Femur (tissue), 1 donor: ENCODE measurements around the gene RNF10.
A peak's percentile ranks its signal among the peaks of the same experiment; 100 is the strongest.
"Not testable (repeated sequence)": the region's sequence is repeated elsewhere in the genome, so short reads cannot be mapped to it uniquely, and the experiment has no call there.

Experiments
- DNase-seq: peaks from one replicate; pipeline ENCODE4 v3.0.0-alpha.2; 2017

The RNF10 gene

DNA sequence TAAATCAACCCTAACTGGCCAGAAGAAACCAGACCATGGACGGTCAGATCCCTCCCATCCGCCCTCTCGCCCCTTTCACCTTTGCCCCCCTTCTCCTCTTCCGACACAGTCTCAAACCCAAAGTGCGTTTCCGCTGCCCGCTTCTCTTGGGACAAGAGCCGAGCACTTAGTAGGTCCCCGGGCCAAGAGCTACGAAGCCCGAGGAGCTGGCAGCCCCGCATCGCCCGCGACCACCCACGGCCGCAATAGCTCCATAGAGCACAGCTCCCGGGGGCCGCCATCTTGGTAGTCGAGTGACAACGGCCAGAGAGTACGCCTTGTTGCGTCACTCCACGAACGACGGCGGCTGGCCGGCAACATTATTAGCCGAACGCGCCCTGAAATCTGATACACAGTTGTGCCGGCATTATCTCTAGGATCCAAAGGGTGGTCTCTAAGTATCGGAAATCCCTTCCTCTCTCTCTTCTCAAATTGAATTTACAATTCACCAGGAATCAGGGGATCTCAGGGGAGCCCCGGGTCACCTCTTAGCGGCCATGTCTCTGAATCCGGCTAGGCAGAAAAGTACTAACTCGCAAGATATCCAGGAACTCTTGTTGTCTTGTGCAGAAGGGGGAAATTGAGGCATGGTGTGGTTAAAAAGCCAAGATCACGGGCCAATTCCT lies 5.2 kb upstream of the RNF10 start, which contains the start of gene COQ5:
TSS of gene COQ5 (minus strand) at position 298 of the 665 bp plus-strand sequence. CDS start at position 281, 17 bp downstream.
- peak; percentile 96 for DNase-seq

DNA sequence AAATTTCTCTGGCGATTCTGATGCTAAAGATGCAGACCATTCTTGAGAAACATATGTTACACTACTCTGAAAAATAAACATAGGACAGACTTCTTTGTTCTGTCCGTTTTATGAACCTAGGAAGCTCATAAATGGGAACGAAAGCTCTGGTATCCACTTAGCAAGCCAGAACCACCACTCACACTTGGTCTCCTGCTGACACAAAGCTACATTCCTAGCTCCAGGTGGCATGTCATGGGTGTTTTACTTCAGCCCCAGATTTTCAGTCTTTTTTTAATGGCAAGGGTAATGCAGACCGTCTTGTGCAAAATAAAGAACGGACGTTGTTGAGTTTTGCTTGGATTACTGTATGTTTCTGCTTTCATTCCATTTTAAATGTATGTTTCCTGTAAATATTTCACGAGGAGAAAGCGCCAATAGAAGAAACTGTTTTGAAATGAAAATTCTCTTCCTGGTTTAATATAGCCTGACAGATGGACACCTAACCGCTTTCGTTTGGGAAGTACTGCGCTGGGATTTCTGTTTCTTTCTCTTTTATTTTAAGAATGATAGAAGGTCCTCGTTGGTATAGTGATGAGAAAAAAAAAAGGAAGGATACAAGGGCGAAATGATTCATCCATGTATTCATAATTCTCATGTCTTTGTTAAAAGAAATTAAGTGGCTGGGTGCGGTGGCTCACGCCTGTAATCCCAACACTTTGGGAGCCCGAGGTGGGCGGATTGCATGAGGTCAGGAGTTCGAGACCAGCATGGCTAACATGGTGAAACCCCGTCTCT lies 4.3 kb upstream of the RNF10 start:
- no peak for DNase-seq

DNA sequence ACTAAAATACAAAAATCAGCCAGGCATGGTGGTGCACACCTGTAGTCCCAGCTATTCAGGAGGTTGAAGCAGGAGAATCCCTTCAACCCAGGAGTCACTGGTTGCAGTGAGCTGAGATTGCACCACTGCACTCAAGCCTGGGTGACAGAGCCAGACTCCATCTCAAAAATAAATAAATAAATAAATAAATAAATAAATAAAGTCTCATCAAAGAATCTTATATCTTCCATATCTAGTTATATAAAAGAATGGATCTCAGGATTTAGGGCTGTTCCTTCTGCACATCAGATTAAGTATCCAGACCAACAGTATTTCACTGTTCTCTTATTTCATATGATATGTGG lies 3.8 kb upstream of the RNF10 start:
- not testable (repeated sequence) for DNase-seq

DNA sequence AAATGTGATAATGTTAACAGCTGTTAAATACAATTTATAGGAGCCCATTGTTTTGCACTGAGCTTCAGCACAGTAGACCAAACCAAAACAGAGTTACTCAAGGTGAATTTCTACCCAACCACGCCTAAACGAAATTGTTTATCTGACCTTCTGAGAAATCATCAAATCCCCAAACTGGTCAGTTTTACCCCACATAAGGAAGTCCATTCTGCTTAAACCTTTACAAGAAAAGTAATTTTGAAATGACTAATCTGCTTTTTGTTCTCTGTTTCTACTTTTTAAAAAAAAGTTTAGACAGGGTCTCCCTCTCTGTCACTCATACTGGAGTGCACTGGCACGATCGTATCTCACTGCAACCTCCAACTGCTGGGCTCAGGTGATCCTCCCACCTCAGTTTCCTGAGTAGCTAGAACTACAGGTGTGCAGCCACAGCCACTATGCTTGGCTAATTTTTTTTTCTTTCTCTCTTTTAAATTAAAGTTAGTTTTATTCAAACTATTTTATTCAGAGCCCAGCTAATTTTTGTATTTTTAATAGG lies 1.4 kb upstream of the RNF10 start:
- no peak for DNase-seq

DNA sequence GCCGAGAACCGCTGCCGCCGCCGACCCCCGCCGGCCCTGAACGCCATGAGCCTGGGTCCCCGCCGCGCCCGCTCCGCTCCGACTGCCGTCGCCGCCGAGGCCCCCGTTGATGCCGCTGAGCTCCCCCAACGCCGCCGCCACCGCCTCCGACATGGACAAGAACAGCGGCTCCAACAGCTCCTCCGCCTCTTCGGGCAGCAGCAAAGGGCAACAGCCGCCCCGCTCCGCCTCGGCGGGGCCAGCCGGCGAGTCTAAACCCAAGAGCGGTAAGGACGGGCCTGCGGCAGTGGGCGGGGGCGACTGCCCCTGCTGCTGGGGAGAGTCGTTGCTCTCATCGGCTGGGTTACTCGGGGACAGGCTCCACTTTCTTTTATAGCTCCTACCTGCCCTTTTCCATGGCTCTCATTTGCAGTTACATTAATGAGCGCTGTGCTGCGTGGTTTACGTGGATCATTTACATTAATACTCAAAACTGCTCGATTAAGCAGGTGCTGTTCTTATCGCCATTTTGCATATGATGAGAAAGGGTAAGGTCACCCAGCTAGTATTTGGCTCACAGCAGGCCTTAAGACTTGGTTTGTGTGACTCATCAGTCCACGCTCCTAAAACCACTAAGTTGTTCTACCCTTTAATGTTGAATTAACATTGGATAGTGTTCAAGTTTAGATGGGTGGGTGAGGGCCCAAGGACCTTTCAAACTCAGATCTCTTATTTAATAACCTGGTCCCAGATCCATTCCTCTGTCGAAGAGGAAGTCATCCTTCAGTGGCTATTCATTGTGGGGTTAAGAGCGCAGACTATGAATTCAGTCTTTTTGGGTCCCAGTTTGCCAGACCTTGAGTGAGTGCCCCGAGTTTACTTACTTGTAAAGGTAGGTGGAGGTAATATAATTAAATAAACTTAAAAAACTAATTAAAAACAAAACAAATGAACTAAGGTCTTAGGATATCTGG lies 823 bp downstream of the RNF10 start:
- peak; percentile 57 for DNase-seq

DNA sequence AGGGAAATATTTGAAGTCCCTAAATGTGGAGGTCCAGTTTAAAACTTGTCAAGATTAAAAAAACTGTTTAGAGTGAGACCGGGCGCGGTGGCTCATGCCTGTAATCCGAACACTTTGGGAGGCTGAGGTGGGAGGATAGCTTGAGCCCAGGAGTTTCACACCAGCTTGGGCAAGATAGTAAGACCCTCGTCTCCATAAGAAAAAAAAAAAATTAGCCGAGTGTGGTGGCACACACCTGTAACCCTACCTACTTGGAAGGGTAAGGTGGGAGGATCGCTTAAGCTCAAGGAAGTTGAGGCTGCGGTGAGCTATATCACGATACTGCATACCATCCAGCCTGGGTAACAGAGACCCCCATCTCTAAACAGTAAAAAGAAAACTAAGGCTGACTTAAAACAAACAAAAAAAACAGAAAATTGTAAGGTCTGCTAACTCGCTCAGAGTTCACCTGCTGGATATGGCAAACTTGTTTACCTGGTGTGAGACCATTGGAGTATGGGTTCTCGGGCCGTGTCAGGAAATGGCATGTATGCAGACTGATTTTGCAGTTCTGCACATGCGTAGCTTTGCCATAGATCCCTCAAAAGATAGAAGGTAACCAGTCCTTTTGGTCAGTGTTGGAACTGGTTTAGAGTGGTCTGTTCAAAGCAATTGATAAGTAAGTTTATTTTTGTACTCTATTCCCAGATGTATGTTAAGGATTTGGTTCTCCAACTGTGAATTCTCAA lies 2.1 kb downstream of the RNF10 start:
- no peak for DNase-seq

DNA sequence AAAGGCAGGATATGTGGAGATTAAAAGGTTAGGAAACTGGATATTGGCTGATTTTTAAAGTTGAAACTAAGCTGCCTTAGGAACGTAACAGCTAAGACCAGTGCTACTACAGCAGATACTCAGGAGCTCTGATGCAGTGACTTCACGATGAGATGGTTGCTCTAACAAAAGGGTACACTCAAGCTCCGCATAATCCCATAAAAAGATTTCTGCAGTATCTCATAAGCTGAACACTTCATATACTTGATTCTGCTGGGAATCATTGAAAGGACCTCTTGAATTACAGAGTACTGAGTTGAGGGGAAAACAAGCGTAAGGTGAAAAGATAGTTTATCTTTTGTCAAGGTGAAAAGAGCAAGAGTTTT lies 3.7 kb downstream of the RNF10 start:
- no peak for DNase-seq

DNA sequence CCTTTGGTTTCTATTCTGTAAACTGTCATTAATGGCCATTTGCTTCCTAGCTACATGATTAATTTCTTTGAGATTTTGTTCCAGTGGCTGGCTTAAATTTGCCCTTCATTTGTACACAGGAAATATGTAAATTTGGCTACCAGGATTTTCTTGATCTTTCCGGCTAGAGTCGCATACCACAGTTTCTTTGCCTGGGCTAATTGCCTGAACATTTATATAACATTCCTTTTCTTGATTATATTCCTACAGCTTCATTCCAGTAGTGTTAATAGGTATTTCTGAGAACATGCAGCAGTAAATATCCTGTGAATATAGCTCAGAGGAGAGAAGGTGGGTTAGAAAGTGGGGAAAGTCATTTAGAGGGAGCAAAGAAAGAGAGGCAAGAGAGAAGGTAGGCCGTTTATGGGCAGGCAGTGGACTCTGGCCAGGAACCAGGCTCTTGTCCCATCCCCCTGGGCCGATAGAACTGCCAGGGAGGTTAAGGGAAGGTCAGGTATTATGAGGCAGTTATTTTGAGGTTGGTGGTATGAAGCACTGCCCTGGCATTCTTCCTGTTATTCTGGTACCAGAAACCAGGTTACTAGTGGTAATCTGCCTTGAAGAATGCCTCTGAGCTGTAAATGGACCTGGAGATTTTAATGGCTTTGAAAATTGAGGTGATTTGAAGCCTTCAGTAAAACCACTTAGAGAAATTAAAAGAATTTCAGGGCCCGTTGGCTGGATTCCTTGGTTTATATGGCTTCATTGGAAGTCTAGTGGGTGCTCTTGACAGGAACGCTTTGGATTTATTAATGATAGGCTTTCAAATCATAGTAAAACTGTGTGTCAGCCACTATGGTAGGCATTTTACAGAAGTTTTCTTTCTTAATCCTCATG lies 4.4 kb downstream of the RNF10 start:
- peak; percentile 50 for DNase-seq

DNA sequence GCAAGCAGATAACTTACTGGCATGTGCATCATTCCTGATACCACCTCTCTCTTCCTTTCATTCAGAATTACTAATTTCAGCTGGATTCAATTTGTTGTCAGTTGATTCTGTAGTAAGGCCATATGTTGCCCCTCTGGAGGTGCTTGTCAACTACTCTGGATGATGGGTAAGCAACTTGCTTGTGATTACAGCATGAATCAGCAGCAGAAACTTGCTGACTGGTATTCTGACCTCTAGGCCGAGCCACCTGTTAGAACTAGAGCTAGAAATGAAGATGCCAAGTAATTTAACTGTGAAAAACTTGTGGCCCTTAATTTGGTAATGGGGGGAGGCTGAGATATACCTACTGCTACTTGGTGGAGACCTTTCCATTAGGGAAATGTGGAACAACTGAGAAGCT lies 5.1 kb downstream of the RNF10 start:
- DNase-seq, result no peak

DNA sequence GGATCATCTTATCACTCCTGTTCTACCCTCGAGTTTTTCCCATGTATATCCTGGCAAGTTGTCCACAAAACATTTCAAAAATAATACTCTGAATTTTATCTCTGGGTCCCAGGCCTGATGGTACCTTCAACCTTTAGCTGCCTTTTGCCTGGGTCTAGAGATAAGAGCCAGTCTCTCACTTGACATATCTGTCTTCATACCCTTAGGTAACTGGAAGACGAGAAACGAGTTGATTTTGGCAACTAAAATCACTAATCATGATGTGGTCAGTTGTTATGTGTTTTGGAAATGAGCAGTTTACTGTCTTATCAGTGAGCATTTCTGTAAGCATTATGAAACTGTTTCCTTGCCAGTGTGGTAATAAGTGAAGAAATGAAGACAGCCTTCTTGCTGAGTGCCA lies 6.3 kb downstream of the RNF10 start:
- DNase-seq, result no peak

DNA sequence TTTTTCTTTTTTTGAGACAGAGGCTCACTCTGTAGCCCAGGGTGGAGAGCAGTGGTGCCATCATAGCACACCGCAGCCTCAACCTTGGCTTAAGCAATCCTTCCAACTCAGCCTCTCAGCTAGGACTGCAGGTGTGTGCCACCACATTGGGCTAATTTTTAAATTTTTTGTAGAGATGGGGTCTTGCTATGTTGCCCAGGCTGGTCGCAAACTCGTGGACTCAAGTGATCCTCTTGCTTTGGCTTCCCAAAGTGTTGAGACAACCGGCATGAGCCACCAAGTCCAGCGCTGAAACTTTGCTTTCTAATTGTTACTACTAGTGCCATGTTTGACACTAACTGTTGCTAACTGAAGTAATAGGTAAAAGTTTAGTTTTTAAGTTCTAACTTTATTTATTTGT lies 8.0 kb downstream of the RNF10 start:
- DNase-seq, result no peak

DNA sequence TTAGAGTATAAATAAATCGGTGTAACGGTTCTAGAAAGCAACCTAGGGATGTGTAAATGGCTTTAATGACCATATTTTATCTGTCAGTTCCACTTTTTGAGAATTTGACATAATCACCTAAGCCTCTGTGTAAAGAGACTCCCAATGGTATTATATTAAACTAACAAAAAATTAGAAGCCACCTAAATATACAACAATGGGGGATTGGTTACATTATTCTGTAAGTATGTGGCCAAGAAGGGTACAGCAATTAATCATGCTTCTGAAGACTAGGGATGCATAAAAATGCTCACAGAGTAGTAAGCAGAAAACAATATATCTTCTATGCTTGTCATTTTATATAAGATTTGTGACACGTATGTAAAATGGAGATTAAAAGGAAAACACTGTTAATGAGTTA lies 10.5 kb downstream of the RNF10 start:
- DNase-seq, result no peak

DNA sequence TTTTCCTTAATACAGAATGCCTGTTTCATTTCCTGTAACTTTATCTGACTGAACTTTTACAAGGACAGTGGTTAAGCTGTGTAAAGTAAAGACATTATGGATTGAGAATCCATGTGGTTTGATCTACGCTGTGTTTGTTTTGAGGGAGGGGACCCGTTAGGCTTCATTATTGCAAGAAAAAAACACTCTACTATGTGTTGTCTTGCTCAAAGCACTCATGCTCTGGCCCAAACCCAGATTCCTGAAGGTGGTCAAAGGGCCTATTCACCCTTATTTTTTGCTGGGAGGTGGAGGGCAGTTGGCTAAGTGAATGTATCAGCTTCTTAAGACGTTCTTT lies 11.9 kb downstream of the RNF10 start:
- DNase-seq, result no peak

DNA sequence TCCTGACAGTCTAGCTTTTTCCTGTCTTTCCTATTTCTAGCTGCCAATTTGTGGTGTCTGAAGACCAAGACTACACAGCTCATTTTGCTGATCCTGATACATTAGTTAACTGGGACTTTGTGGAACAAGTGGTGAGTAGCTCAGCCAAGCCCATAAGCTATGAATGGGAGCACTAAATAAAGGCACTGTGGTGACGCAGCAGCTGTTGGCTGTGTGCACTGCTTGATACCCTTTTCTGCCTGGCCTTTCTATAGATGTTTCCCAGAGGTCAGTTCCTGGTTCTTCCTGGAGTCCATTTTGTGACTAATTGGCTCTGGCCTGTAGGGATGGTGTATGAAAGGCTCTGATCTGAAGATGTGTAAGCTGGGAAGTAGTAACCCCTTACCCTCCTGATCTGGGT lies 20.5 kb downstream of the RNF10 start:
- no peak for DNase-seq

DNA sequence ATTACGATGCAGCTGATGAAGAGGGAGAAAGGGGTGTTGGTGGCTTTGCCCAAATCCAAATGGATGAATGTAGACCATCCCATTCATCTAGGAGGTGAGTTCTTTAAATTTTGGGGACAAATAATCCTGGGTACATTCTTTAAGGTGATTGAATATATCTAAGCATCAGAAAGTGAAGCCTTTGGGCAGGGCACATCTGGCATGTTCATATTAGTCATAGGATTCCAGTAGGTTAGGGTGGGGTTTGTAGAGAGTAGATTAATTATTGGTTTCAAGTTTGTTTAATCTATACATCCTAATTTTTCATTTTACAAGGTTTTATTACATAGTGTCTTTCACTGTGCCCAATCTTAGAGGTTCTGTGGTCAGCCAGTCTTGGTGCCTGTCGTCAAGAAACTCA lies 23.4 kb downstream of the RNF10 start:
- DNase-seq, result no peak

DNA sequence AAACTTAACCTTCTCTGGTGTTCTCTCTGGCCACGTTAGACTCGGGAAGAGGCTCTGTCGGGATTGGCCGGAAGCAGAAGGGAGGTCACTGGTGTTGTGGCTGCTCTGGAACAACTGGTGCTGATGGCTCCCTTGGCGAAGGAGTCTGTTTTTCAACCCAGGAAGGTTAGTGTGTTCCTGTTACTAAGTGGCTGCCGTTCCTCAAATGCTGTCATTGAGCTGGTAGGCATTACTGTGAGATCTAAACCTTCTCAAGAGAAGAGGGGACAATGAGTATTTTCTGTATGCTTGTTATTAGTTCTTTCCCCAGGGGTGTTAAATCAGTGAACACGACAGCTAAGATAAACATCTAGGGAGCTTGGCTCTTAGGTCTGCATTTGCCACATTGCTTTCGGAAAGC lies 28.8 kb downstream of the RNF10 start:
- no peak for DNase-seq

DNA sequence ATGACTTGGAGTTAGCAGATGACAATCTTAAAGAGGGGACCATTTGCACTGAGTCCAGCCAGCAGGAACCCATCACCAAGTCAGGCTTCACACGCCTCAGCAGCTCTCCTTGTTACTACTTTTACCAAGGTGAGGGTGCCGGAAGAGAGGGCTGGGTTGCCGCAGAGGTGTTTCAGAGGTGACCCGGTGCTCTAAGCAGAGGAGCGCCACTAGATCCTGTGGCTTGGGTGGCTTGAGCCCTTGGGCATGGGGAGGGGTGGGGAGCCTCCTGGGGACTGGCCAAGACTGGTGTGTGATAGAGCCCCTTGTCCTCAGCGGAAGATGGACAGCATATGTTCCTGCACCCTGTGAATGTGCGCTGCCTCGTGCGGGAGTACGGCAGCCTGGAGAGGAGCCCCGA lies 29.3 kb downstream of the RNF10 start:
- DNase-seq, result no peak

DNA sequence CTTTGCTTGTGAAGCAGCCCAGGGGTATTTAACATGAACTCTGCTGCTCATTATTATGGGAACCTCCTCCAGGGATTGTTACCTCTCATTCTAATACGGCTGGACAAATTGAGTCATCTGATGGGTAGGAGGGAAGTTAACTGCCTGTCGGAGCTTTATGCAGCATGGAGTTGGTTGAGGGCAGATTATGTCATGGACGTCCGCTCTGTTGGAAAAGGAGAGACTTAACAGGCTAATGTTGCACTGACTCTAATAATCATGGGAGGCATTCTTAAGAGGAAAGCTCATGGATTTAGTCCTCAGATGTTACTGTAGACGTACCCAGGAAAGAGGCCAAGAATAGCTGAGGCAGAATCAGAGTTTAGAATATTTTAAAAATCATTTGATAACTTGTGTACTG lies 37.1 kb downstream of the RNF10 start:
- DNase-seq, result no peak

DNA sequence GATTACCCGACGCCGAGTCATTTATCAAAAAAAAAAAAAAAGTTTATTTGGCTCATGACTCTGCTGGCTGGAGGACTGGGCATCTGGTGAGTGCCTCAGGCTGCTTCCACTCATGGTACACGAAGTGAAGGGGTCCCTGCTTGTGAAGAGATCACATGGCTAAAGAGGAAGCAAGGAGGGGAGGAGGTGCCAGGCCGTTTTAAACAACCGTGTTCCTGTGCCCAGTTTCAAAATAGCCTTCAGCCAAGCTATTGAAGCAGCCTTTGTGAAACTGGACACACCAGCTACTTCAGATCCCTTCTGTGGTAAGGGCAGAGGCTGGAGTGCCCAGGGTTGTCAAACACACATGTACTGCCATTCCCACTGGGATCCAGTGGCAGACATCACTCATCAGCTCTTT lies 39.4 kb downstream of the RNF10 start:
- no peak for DNase-seq

DNA sequence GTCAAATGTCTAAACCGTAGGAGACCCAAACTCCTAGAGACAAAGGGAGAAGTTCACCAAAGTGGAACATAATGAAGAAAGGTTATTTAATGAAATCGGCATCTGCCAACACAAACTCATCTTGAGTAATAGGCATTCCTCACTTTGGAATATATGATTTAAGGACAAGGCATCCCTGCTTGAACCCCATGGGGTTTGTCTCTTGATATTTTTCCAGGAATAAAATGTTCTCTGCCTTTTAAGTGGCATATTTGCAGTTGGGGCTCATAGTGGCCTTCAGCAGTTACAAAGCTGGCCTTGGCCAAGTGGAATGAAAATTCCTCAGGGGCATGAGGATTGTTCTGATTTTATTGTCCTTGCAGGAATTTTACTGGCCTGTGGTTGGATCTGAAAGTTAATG lies 40.0 kb downstream of the RNF10 start:
- DNase-seq, result no peak

DNA sequence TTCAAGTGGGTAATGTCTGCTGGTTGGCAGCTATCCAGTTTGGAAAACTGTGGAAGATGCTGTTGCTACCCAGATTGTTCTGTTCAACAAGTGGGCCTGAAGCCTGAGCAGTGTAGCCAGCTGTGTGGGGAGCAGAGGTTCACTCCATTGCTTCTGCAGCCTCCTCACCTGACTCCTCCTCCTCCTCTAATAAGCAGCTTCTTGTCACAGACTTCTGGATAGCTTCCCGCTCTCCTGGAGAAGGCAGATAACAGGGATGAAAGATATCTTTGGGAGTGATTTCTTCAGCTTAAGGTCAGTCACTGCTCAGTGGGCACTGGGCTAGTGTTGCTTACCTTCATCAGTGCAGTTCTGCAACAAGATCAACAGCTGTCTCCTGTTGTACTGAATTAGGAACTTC lies 45.0 kb downstream of the RNF10 start:
- DNase-seq, result no peak
